Activated naive CD8-positive, alpha-beta T cell (primary cell): Measurements from ENCODE around the gene CHRNB4.
"Not testable (repeated sequence)": the region's sequence is repeated elsewhere in the genome, so short reads cannot be mapped to it uniquely, and the experiment has no call there.

Source experiments
- H3K27ac Mint-ChIP-seq: one replicate; pipeline ENCODE4 v1.8.0; 2021; ENCODE audit warnings: mixed read lengths
- H3K27me3 Mint-ChIP-seq: one replicate; pipeline ENCODE4 v1.8.0; 2021; ENCODE audit warnings: mixed read lengths
- H3K36me3 Mint-ChIP-seq: one replicate; pipeline ENCODE4 v1.8.0; 2021; ENCODE audit warnings: mixed read lengths
- H3K4me1 Mint-ChIP-seq: one replicate; pipeline ENCODE4 v1.8.0; 2021; ENCODE audit warnings: low read depth, mixed read lengths
- H3K4me3 Mint-ChIP-seq: one replicate; pipeline ENCODE4 v1.8.0; 2021; ENCODE audit warnings: mild to moderate bottlenecking, mixed read lengths
- H3K9me3 Mint-ChIP-seq: one replicate; pipeline ENCODE4 v1.8.0; 2021; ENCODE audit warnings: low read depth, mixed read lengths

The CHRNB4 gene

DNA sequence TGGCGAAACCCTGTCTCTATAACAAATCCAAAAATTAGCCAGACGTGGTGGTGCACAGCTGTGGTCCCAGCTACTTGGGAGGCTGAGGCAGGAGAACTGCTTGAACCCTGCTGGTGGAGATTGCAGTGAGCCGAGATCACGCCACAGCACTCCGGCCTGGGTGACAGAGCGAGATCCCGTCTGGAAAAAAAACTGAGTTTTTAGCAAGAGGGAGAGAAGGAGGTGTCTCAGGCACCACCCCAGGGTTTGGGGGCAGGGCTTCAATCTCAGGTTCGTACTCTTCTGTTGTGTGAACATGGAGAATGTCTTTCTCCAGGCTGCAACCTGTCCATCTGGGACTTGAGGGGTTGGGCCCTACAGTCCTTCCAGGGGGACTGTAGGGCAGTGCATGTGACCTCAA is 22.9 kb downstream of the CHRNB4 start:
- Mint-ChIP-seq H3K36me3 (no peaks in the 10 kb centered on the region), H3K9me3 (no peaks in the 10 kb centered on the region), H3K27ac (no peak overlapping the region), H3K4me1 (peaks cover 22% of the 10 kb centered on the region), H3K27me3 (peaks cover 22% of the 10 kb centered on the region), H3K4me3 (no peak overlapping the region)

DNA sequence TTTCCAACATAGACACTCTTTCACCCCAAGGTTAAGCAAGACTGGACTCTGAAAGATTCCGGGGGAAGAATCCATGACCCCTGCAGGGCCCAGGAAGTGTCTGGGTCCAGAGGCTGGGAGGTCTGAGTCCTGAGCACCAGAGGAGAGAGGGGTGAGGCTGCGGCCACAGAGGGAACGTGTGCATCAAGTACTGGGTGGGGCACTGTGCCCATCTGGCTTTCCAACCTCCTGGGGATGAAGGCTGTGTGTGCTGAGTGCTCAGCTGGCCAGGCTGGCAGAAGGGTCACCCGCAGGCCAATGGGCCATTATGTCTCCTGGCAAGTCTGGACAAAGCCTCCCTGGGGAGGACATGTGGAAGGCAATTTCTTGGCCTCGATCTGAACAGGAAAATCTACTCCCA is 23.5 kb downstream of the CHRNB4 start:
- no peaks in the 10 kb centered on the region for H3K9me3 Mint-ChIP-seq
- H3K4me3 Mint-ChIP-seq, result no peak overlapping the region
- H3K36me3 Mint-ChIP-seq, result no peaks in the 10 kb centered on the region
- H3K4me1 Mint-ChIP-seq, result peaks cover 22% of the 10 kb centered on the region
- peaks cover 20% of the 10 kb centered on the region for H3K27me3 Mint-ChIP-seq
- H3K27ac Mint-ChIP-seq, result no peak overlapping the region

DNA sequence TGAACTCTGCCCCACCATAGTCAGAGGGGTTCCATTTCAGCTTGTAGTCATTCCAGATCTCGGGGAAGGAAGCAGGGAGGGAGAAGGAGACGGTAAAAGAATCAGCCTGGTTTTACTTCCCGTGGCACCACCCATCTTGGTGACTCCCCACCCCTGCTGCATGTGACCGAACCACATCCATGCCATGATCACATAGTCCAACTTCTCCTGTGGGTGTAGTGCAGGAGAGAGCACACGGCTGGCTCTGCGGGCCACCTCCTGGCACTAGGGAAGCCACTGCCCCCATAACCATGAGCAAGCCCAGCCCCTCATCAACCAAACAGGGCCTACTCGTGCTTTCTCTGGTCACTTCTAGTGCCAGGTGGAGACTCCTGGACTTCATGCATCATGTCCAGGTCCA is 23.9 kb downstream of the CHRNB4 start:
- no peaks in the 10 kb centered on the region for H3K9me3 Mint-ChIP-seq
- H3K36me3 Mint-ChIP-seq, result no peaks in the 10 kb centered on the region
- H3K27me3 Mint-ChIP-seq, result peaks cover 17% of the 10 kb centered on the region
- no peak overlapping the region for H3K27ac Mint-ChIP-seq
- H3K4me1 Mint-ChIP-seq, result peaks cover 21% of the 10 kb centered on the region
- H3K4me3 Mint-ChIP-seq, result no peak overlapping the region

DNA sequence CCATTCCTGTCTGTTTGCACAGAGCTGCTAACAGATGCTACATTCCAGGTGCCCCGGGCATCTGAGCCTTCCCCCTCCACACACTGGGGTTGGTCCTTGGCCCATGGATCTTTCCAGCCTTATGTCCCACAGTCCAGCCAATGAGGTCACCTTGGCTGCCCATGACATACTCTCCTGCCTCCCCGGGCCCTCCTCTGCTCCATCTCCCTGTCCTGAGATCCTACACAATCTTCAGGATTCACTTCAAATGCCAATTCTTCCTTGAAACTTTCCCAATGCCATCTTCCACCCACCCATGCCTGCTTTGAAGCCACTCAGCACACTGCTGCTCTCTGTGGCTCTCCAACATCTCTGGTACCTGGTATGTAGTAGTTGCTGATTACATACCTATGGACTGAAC is 24.5 kb downstream of the CHRNB4 start:
- H3K4me1 Mint-ChIP-seq, result peaks cover 15% of the 10 kb centered on the region
- H3K27ac Mint-ChIP-seq, result no peak overlapping the region
- H3K36me3 Mint-ChIP-seq, result no peaks in the 10 kb centered on the region
- no peak overlapping the region for H3K4me3 Mint-ChIP-seq
- H3K9me3 Mint-ChIP-seq, result no peaks in the 10 kb centered on the region
- peaks cover 14% of the 10 kb centered on the region for H3K27me3 Mint-ChIP-seq

DNA sequence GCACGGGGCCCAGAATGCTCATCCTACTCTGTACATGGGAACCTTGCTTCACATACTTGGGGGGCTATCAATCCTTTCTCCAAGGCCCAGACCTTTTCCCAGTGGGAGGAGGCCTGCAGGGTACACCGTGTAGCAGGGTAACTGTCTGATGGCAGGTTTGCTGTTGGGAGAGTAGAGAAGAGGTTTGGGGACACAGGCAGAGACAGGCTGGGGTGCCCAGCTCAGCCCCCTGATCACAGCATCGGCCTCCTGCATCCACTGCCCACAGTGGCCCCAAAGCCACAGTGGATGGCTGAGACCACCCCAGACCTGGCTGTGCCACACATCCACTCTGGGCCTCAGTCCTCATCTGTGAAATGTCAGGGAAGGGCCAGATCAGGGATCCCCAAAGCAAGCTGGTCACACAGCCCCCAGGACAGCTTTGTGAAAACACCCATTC is 25.8 kb downstream of the CHRNB4 start:
- Mint-ChIP-seq H3K27me3 (peaks cover 15% of the 10 kb centered on the region), H3K4me3 (no peak overlapping the region), H3K36me3 (no peaks in the 10 kb centered on the region), H3K27ac (no peak overlapping the region), H3K9me3 (no peaks in the 10 kb centered on the region), H3K4me1 (peaks cover 11% of the 10 kb centered on the region)

DNA sequence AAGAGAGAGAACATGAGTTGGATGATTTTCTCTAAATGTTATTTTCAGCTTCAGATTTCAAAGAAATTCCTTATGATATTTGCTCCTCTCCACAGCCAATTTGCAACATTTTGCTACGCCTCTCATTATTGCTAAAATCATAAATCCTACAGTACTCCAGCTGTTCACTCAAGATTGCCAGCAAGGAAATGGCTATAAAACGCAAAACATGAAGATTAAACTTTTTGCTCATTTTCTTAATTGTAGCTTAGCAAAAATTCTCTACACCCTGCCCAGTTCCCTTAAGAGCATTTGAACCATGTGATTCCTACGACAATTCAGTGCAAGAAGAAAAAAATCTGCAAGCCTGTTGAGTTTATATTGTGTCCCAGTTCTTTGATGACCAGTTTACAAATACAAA is 27.0 kb downstream of the CHRNB4 start:
- no peaks in the 10 kb centered on the region for H3K9me3 Mint-ChIP-seq
- no peak overlapping the region for H3K4me3 Mint-ChIP-seq
- H3K4me1 Mint-ChIP-seq, result peaks cover 5% of the 10 kb centered on the region
- H3K27me3 Mint-ChIP-seq, result peaks cover 11% of the 10 kb centered on the region
- H3K27ac Mint-ChIP-seq, result no peak overlapping the region
- H3K36me3 Mint-ChIP-seq, result no peaks in the 10 kb centered on the region

DNA sequence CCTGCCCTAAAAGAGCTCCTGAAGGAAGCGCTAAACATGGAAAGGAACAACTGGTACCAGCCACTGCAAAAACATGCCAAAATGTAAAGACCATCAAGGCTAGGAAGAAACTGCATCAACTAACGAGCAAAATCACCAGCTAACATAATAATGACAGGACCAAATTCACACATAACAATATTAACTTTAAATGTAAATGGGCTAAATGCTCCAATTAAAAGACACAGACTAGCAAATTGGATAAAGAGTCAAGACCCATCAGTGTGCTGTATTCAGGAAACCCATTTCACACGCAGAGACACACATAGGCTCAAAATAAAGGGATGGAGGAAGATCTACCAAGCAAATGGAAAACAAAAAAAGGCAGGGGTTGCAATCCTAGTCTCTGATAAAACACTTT is 31.5 kb downstream of the CHRNB4 start:
- not testable (repeated sequence) for H3K36me3 Mint-ChIP-seq, H3K9me3 Mint-ChIP-seq, H3K27me3 Mint-ChIP-seq, H3K4me3 Mint-ChIP-seq, H3K27ac Mint-ChIP-seq, H3K4me1 Mint-ChIP-seq

DNA sequence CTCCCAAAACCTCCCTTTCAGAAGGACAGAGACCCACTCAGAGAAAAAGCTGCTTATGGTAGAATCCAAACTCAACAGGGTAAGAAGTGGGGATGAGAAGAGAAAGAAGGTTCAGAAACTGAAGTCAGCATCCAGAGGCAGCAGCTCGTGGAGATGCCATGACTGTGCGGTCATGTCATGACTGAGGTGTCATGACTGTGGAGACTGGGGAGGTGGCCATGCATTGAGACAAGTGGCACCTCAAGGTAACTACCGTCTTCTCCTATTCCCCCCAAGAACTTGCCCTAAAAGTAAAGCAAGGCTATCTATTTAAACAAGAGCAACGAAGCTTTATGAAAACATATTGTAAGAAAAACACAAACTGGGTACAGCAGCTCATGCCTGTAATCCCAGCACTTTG is 35.3 kb downstream of the CHRNB4 start:
- Mint-ChIP-seq H3K27ac (no peak overlapping the region), H3K4me1 (no peaks in the 10 kb centered on the region), H3K36me3 (no peaks in the 10 kb centered on the region), H3K27me3 (peaks cover 12% of the 10 kb centered on the region), H3K9me3 (no peaks in the 10 kb centered on the region), H3K4me3 (no peak overlapping the region)

DNA sequence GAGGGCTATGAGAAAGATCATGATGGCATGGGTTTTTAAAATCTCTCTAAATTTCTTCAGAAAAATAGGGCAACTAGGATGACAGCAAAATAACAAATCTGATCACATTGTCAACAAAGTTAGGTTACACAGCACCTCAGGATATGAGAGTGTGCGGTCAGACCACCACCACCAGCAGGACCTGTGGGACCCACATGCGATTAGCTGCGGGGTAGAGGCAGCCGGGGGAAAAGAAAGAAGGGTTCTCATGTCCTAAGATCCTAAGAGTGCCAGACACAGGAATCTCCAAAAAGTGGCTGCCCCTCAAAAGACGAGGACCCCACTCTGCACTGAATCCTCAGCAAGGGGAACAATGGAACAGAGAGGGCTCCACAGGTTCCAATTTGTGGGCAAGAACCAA is 35.8 kb downstream of the CHRNB4 start:
- Mint-ChIP-seq H3K36me3 (no peaks in the 10 kb centered on the region), H3K27ac (no peak overlapping the region), H3K4me1 (no peaks in the 10 kb centered on the region), H3K27me3 (peaks cover 11% of the 10 kb centered on the region), H3K9me3 (no peaks in the 10 kb centered on the region), H3K4me3 (no peak overlapping the region)

DNA sequence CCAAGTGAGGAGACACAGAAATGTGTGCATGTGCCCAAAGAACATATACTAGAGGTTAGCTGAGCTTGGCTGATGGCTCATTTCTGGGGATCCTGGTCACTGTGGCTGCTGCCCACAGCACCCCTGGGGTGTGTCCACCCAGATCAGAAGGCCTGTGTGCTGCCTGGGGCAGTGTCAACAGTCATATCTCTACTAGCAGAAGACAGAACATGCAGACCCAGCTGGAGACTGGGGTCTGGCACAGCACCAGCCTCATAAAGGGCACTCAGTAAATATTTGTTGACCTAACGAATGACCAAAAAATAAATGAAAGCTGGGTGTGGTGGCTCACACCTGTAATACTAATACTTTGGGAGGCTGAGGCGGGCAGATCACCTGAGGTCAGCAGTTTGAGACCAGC is 36.6 kb downstream of the CHRNB4 start:
- no peak overlapping the region for H3K4me3 Mint-ChIP-seq
- H3K27ac Mint-ChIP-seq, result no peak overlapping the region
- no peaks in the 10 kb centered on the region for H3K9me3 Mint-ChIP-seq
- H3K27me3 Mint-ChIP-seq, result peaks cover 9% of the 10 kb centered on the region
- no peaks in the 10 kb centered on the region for H3K4me1 Mint-ChIP-seq
- H3K36me3 Mint-ChIP-seq, result no peaks in the 10 kb centered on the region

DNA sequence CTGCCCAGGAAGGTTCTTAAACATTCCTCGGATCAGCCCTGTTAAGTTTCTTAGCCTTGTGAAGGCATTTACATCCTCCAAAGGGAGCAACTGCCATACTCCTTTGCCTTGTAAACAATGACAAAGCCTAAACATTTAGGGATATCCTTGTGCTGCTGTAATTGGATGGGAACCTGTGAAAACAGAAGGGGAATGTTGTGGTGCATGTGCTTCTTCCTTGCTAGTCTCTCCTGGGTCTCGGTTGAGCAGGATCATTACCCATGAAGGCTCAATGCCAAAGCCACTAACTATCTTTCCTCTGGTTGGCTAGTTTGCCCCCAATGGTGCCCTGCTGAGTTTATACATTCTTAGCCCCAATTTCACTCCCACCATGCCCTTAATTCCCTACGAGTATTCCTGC is 37.5 kb downstream of the CHRNB4 start:
- Mint-ChIP-seq H3K4me1 (no peaks in the 10 kb centered on the region), H3K27ac (no peak overlapping the region), H3K27me3 (peaks cover 9% of the 10 kb centered on the region), H3K4me3 (no peak overlapping the region), H3K36me3 (no peaks in the 10 kb centered on the region), H3K9me3 (no peaks in the 10 kb centered on the region)

DNA sequence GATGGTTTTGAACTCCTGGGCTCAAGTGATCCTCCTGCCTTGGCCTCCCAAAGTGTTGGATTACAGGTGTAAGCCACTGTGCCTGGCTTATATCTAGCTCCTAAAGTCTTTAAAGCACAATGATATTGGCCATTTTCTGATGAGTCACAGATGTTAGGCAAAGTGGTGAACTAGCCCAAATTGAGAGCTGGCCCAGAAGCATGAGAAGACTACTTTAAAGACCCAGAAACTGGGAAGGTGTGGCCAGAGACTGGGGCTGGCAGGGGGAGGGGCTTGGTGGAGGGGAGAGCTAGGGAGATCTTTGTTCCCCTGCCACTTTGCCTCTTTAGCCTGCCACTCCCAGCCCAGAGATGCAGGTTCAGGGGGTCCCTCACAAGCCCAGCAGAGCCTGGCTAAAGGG is 41.8 kb downstream of the CHRNB4 start:
- no peak overlapping the region for H3K4me3 Mint-ChIP-seq
- no peak overlapping the region for H3K27ac Mint-ChIP-seq
- peaks cover 5% of the 10 kb centered on the region for H3K27me3 Mint-ChIP-seq
- H3K9me3 Mint-ChIP-seq, result no peaks in the 10 kb centered on the region
- no peaks in the 10 kb centered on the region for H3K4me1 Mint-ChIP-seq
- no peaks in the 10 kb centered on the region for H3K36me3 Mint-ChIP-seq

DNA sequence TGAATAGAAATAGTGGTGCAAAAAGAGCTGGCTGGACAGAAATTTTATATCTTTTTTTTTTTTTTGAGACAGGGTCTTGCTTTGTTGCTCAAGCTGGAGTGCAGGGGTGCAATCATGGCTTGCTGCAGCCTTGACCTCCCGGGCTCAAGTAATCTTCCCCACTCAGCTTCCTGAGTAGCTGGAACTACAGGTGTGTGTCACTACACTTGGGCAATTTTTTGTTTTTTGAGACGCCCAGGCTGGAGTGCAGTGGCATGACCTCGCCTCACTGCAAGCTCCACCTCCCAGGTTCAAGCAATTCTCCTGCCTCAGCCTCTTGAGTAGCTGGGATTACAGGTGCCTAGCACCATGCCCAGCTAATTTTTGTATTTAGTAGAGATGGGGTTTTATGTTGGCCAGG is 42.7 kb downstream of the CHRNB4 start:
- Mint-ChIP-seq H3K27ac (no peak overlapping the region), H3K4me1 (no peaks in the 10 kb centered on the region), H3K9me3 (no peaks in the 10 kb centered on the region), H3K27me3 (no peaks in the 10 kb centered on the region), H3K36me3 (no peaks in the 10 kb centered on the region), H3K4me3 (no peak overlapping the region)

DNA sequence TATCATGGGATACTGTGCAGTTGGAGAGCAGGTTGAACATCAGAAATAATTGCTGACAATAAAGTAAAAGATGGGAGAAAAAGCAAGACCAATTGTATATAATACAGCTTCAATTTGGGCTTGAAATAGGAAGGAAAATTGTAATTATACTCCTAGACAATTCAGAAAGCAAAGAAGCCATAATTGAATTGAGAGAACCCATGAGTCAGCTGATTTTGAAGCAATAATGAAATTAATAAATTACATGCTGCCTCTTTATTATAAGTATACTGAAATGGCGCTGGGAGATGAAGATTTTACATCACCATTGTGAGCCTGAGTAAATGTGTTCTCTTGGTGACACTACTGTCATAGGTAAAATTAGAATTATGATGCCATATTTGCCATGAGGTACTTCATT is 43.4 kb downstream of the CHRNB4 start:
- Mint-ChIP-seq H3K36me3 (no peaks in the 10 kb centered on the region), H3K4me3 (no peak overlapping the region), H3K9me3 (no peaks in the 10 kb centered on the region), H3K27ac (no peak overlapping the region), H3K27me3 (no peaks in the 10 kb centered on the region), H3K4me1 (no peaks in the 10 kb centered on the region)

DNA sequence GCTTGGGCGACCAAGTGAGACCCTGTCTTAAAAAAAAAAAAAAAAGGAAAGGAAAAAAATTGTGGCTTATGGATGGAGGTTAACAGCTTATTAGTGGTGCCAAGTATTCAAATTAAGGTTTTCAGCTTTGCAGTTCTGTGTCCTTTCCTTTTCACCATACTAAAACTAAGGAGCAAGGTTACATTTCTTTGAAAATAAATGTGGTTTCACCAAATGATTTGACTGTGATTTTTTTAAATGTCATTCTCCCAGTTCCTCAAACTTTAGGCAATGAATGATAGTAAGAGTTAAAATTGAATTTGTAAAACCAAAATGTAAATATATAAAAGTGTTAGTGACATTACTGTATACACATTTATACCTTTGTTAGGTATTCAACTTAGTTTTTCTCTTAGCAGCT is 66.1 kb downstream of the CHRNB4 start:
- no peaks in the 10 kb centered on the region for H3K4me1 Mint-ChIP-seq
- H3K27me3 Mint-ChIP-seq, result peaks cover 4% of the 10 kb centered on the region
- H3K4me3 Mint-ChIP-seq, result no peak overlapping the region
- no peaks in the 10 kb centered on the region for H3K36me3 Mint-ChIP-seq
- H3K9me3 Mint-ChIP-seq, result no peaks in the 10 kb centered on the region
- no peak overlapping the region for H3K27ac Mint-ChIP-seq
